ENCODE data around the gene DNAJB5.

Gene DNAJB5

GRCh38 chr9:34959461-34959860 is 30.1 kb upstream of the DNAJB5 start:
- Histone ChIP-seq H3K9ac (ENCODE audit: insufficient read length) (no peak overlapping the region), H3K9me3 (ENCODE audit: low read depth, low read length) (no peaks in the 10 kb centered on the region), H3K27ac (no peak overlapping the region), H3K4me3 (no peak overlapping the region), H3K36me3 (ENCODE audit: insufficient read depth, low read length) (no peaks in the 10 kb centered on the region)
- DNase-seq (ENCODE audit: low read depth, low spot score): no peak
- TF ChIP-seq FOXP2 (optimal IDR thresholded peaks at IDR 0.05; ENCODE audit: control extremely low read depth, extremely low read length, insufficient read depth) (no peak), EZH2 (IDR thresholded peaks at IDR 0.05) (no peak), POLR2AphosphoS5 (IDR thresholded peaks at IDR 0.05; ENCODE audit: borderline replicate concordance, low read depth, low read length) (no peak)

GRCh38 chr9:34961574-34962490 is 27.7 kb upstream of the DNAJB5 start:
- Histone ChIP-seq H3K36me3 (ENCODE audit: insufficient read depth, low read length) (no peaks in the 10 kb centered on the region), H3K9ac (ENCODE audit: insufficient read length) (no peak overlapping the region), H3K9me3 (ENCODE audit: low read depth, low read length) (no peaks in the 10 kb centered on the region), H3K27ac (no peak overlapping the region), H3K4me3 (no peak overlapping the region)
- TF ChIP-seq POLR2AphosphoS5 (IDR thresholded peaks at IDR 0.05; ENCODE audit: borderline replicate concordance, low read depth, low read length) (no peak), FOXP2 (optimal IDR thresholded peaks at IDR 0.05; ENCODE audit: control extremely low read depth, extremely low read length, insufficient read depth) (no peak), EZH2 (IDR thresholded peaks at IDR 0.05) (no peak)
- DNase-seq (ENCODE audit: low read depth, low spot score): no peak

DNA sequence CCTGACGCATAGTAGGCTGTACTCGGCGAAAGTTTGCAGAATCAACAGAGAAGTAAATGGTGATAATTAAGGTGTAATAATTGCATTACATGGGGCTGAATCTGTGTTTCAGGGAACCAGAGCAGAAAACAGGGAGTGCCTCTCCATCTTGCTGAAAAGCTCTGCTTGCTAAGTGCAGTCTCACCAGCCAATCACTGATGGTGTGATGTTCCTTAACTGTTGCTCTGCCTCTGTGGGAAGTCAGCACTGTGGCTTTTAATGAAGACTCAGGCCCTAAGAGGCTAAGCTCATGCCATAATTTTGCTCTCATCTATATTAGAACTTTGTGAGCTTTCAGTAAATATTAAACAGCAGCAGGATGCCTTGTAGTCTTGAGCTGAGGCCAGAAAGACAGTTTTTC is 27.0 kb upstream of the DNAJB5 start:
- Histone ChIP-seq H3K27ac (no peak overlapping the region), H3K4me3 (no peak overlapping the region), H3K36me3 (ENCODE audit: insufficient read depth, low read length) (no peaks in the 10 kb centered on the region), H3K9ac (ENCODE audit: insufficient read length) (no peak overlapping the region), H3K9me3 (ENCODE audit: low read depth, low read length) (no peaks in the 10 kb centered on the region)
- DNase-seq (ENCODE audit: low read depth, low spot score): no peak
- TF ChIP-seq EZH2 (IDR thresholded peaks at IDR 0.05) (no peak), POLR2AphosphoS5 (IDR thresholded peaks at IDR 0.05; ENCODE audit: borderline replicate concordance, low read depth, low read length) (no peak), FOXP2 (optimal IDR thresholded peaks at IDR 0.05; ENCODE audit: control extremely low read depth, extremely low read length, insufficient read depth) (no peak)

DNA sequence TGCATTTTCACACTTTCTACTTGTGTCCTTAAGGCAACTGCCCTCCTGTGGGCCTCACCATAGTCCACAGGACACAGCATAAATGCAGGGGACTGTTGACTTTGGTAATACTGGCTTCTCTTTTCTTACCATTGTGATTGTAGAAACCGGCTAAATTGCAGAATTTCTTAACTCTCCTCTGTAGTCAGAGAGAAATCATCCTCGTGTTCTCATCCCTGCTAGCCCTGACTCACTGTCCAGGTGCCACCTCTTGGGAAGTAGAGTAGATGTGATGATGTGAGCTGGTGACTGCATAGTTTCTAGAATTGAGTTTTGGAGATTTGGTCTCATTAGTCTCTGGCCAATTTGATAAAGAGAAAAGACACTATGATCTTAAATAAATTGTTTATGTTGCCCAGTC is 26.0 kb upstream of the DNAJB5 start:
- Histone ChIP-seq H3K4me3 (no peak overlapping the region), H3K9ac (ENCODE audit: insufficient read length) (no peak overlapping the region), H3K9me3 (ENCODE audit: low read depth, low read length) (no peaks in the 10 kb centered on the region), H3K27ac (no peak overlapping the region), H3K36me3 (ENCODE audit: insufficient read depth, low read length) (no peaks in the 10 kb centered on the region)
- DNase-seq (ENCODE audit: low read depth, low spot score): no peak
- no peak for TF ChIP-seq EZH2 (IDR thresholded peaks at IDR 0.05)
- no peak for TF ChIP-seq POLR2AphosphoS5 (IDR thresholded peaks at IDR 0.05; ENCODE audit: borderline replicate concordance, low read depth, low read length)
- no peak for TF ChIP-seq FOXP2 (optimal IDR thresholded peaks at IDR 0.05; ENCODE audit: control extremely low read depth, extremely low read length, insufficient read depth)

DNA sequence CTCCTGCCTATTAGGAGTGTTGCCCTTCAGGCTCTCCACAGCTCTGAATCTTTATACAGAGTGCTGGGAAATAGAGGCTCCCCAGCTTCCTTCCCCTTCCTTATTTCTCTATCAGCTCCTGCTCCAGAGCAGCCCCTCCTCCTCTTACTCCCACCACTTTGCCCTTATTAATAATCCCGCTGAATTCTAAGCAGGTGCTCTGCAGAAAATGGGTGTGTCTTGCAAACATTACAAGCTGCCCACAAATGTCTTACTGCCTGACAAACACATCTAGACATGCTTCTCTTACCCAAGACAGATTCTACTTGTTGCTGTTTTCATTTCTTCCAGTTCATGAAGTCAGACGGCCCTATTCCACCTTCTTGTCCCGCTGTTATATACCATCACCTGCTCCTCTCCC is 25.1 kb upstream of the DNAJB5 start:
- no peak for DNase-seq (ENCODE audit: low read depth, low spot score)
- no peak for TF ChIP-seq POLR2AphosphoS5 (IDR thresholded peaks at IDR 0.05; ENCODE audit: borderline replicate concordance, low read depth, low read length)
- no peak for TF ChIP-seq EZH2 (IDR thresholded peaks at IDR 0.05)
- TF ChIP-seq FOXP2 (optimal IDR thresholded peaks at IDR 0.05; ENCODE audit: control extremely low read depth, extremely low read length, insufficient read depth): no peak

GRCh38 chr9:34971146-34971811 is 18.3 kb upstream of the DNAJB5 start:
- no peaks in the 10 kb centered on the region for H3K9me3 ChIP-seq (ENCODE audit: low read depth, low read length)
- TF ChIP-seq FOXP2 (optimal IDR thresholded peaks at IDR 0.05; ENCODE audit: control extremely low read depth, extremely low read length, insufficient read depth) (no peak), EZH2 (IDR thresholded peaks at IDR 0.05) (no peak), POLR2AphosphoS5 (IDR thresholded peaks at IDR 0.05; ENCODE audit: borderline replicate concordance, low read depth, low read length) (no peak)
- no peak overlapping the region for H3K9ac ChIP-seq (ENCODE audit: insufficient read length)
- no peak overlapping the region for H3K27ac ChIP-seq
- DNase-seq (ENCODE audit: low read depth, low spot score): no peak
- H3K4me3 ChIP-seq: no peak overlapping the region
- H3K36me3 ChIP-seq (ENCODE audit: insufficient read depth, low read length): no peaks in the 10 kb centered on the region

More for the DNA sequence above, 25.1 kb upstream of the DNAJB5 start:
- H3K27ac ChIP-seq: no peak overlapping the region
- H3K9ac ChIP-seq (ENCODE audit: insufficient read length): no peak overlapping the region
- no peaks in the 10 kb centered on the region for H3K9me3 ChIP-seq (ENCODE audit: low read depth, low read length)
- H3K36me3 ChIP-seq (ENCODE audit: insufficient read depth, low read length): no peaks in the 10 kb centered on the region
- H3K4me3 ChIP-seq: no peak overlapping the region

GRCh38 chr9:34974664-34975063 is 14.9 kb upstream of the DNAJB5 start:
- Histone ChIP-seq H3K9me3 (ENCODE audit: low read depth, low read length) (no peaks in the 10 kb centered on the region), H3K36me3 (ENCODE audit: insufficient read depth, low read length) (no peaks in the 10 kb centered on the region), H3K9ac (ENCODE audit: insufficient read length) (no peak overlapping the region), H3K27ac (no peak overlapping the region), H3K4me3 (no peak overlapping the region)
- TF ChIP-seq POLR2AphosphoS5 (IDR thresholded peaks at IDR 0.05; ENCODE audit: borderline replicate concordance, low read depth, low read length): no peak
- no peak for TF ChIP-seq EZH2 (IDR thresholded peaks at IDR 0.05)
- TF ChIP-seq FOXP2 (optimal IDR thresholded peaks at IDR 0.05; ENCODE audit: control extremely low read depth, extremely low read length, insufficient read depth): no peak
- no peak for DNase-seq (ENCODE audit: low read depth, low spot score)

- Histone ChIP-seq H3K9me3 (ENCODE audit: low read depth, low read length) (no peaks in the 10 kb centered on the region), H3K27ac (no peak overlapping the region), H3K9ac (ENCODE audit: insufficient read length) (no peak overlapping the region), H3K36me3 (ENCODE audit: insufficient read depth, low read length) (no peaks in the 10 kb centered on the region), H3K4me3 (no peak overlapping the region)
- no peak for TF ChIP-seq FOXP2 (optimal IDR thresholded peaks at IDR 0.05; ENCODE audit: control extremely low read depth, extremely low read length, insufficient read depth)
- no peak for TF ChIP-seq EZH2 (IDR thresholded peaks at IDR 0.05)
- no peak for TF ChIP-seq POLR2AphosphoS5 (IDR thresholded peaks at IDR 0.05; ENCODE audit: borderline replicate concordance, low read depth, low read length)
- DNase-seq (ENCODE audit: low read depth, low spot score): no peak
Observed at GRCh38 chr9:34976441-34976840, 13.1 kb upstream of the DNAJB5 start.
